ENCODE measurements around the gene C2CD4C.
"Not testable (repeated sequence)": the region's sequence is repeated elsewhere in the genome, so short reads cannot be mapped to it uniquely, and the experiment has no call there.

The C2CD4C gene

GRCh38 chr19:397941-398706, 10.8 kb downstream of the C2CD4C start:
- DNase-seq = no peak

- no peak for DNase-seq
Measured at GRCh38 chr19:397321-397720, 11.6 kb downstream of the C2CD4C start.

GRCh38 chr19:395467-395866, 13.5 kb downstream of the C2CD4C start:
- DNase-seq = no peak

- DNase-seq = not testable (repeated sequence)
Measured at GRCh38 chr19:394857-395256, 14.1 kb downstream of the C2CD4C start.

GRCh38 chr19:393560-393959, 15.4 kb downstream of the C2CD4C start:
- DNase-seq = not testable (repeated sequence)

- DNase-seq = no peak
Measured at GRCh38 chr19:392375-392970, 16.5 kb downstream of the C2CD4C start.

- no peak for DNase-seq
Measured at GRCh38 chr19:391726-392374, 17.1 kb downstream of the C2CD4C start.

GRCh38 chr19:391207-391557, 17.8 kb downstream of the C2CD4C start:
- no peak for DNase-seq

- no peak for DNase-seq
Measured at GRCh38 chr19:390386-391206, 18.4 kb downstream of the C2CD4C start.

- DNase-seq = no peak
Measured at GRCh38 chr19:389935-390289, 19.0 kb downstream of the C2CD4C start.

- no peak for DNase-seq
Measured at GRCh38 chr19:389255-389934, 19.6 kb downstream of the C2CD4C start.

GRCh38 chr19:388691-389090, 20.3 kb downstream of the C2CD4C start:
- no peak for DNase-seq

- DNase-seq = no peak
Measured at GRCh38 chr19:387777-388176, 21.2 kb downstream of the C2CD4C start.

- not testable (repeated sequence) for DNase-seq
Measured at GRCh38 chr19:386632-387301, 22.2 kb downstream of the C2CD4C start.

- DNase-seq = not testable (repeated sequence)
Measured at GRCh38 chr19:386189-386588, 22.8 kb downstream of the C2CD4C start.

- no peak for DNase-seq
Measured at GRCh38 chr19:384799-385169, 24.2 kb downstream of the C2CD4C start.

GRCh38 chr19:383922-384798, 24.8 kb downstream of the C2CD4C start:
- DNase-seq = no peak

GRCh38 chr19:383040-383439, 25.9 kb downstream of the C2CD4C start:
- no peak for DNase-seq

GRCh38 chr19:382578-382977, 26.4 kb downstream of the C2CD4C start:
- DNase-seq = not testable (repeated sequence)

GRCh38 chr19:381901-382300, 27.0 kb downstream of the C2CD4C start:
- not testable (repeated sequence) for DNase-seq

GRCh38 chr19:380618-381219, 28.2 kb downstream of the C2CD4C start:
- not testable (repeated sequence) for DNase-seq
